AML-193 (cell line): Measurements from ENCODE around the gene LRRTM4.

Experiments used
- DNase-seq, 2 experiments: peaks; one replicate each; lab custom pipeline; 2025; lab: John Stamatoyannopoulos, UW

Gene LRRTM4

GRCh38 chr2:77521931-77522470 is at the start of gene LRRTM4:
TSS of gene LRRTM4 (minus strand) at chr2:77522376.
- no peak for DNase-seq

GRCh38 chr2:77571545-77571944 is 49.4 kb upstream of the LRRTM4 start:
- no peak for DNase-seq

GRCh38 chr2:77567723-77568122 is 45.5 kb upstream of the LRRTM4 start:
- DNase-seq, result no peak

- DNase-seq, result no peak
These were observed 44.4 kb upstream of the LRRTM4 start for GRCh38 chr2:77566582-77566981.

- no peak for DNase-seq
These were observed 44.0 kb upstream of the LRRTM4 start for GRCh38 chr2:77566131-77566530.

- no peak for DNase-seq
These were observed 30.8 kb upstream of the LRRTM4 start for GRCh38 chr2:77552956-77553355.

GRCh38 chr2:77538031-77538430 is 15.9 kb upstream of the LRRTM4 start:
- no peak for DNase-seq

- DNase-seq, result no peak
These were observed 712 bp upstream of the LRRTM4 start for GRCh38 chr2:77522888-77523287.

- DNase-seq, result no peak
These were observed 656 bp downstream of the LRRTM4 start for GRCh38 chr2:77521548-77521891.

- DNase-seq, result no peak
These were observed 1.3 kb downstream of the LRRTM4 start for GRCh38 chr2:77520641-77521547.

- DNase-seq, result no peak
These were observed 2.2 kb downstream of the LRRTM4 start for GRCh38 chr2:77519888-77520506.

GRCh38 chr2:77519164-77519887 is 2.9 kb downstream of the LRRTM4 start:
- no peak for DNase-seq

- no peak for DNase-seq
These were observed 3.9 kb downstream of the LRRTM4 start for GRCh38 chr2:77518311-77518710.

- no peak for DNase-seq
These were observed 9.0 kb downstream of the LRRTM4 start for GRCh38 chr2:77513191-77513590.

- DNase-seq, result no peak
These were observed 9.7 kb downstream of the LRRTM4 start for GRCh38 chr2:77512507-77512906.

GRCh38 chr2:77508511-77508910 is 13.7 kb downstream of the LRRTM4 start:
- no peak for DNase-seq

- DNase-seq, result no peak
These were observed 14.5 kb downstream of the LRRTM4 start for GRCh38 chr2:77507657-77508056.

- no peak for DNase-seq
These were observed 34.0 kb downstream of the LRRTM4 start for GRCh38 chr2:77488141-77488540.

- no peak for DNase-seq
These were observed 34.9 kb downstream of the LRRTM4 start for GRCh38 chr2:77487074-77487803.

- no peak for DNase-seq
These were observed 38.1 kb downstream of the LRRTM4 start for GRCh38 chr2:77484026-77484425.

- DNase-seq, result no peak
These were observed 42.3 kb downstream of the LRRTM4 start for GRCh38 chr2:77479895-77480294.

GRCh38 chr2:77479395-77479794 is 42.8 kb downstream of the LRRTM4 start:
- no peak for DNase-seq
